Measurements from ENCODE around the gene POLR1G.
"Not testable (repeated sequence)": the region's sequence is repeated elsewhere in the genome, so short reads cannot be mapped to it uniquely, and the experiment has no call there.

DNA sequence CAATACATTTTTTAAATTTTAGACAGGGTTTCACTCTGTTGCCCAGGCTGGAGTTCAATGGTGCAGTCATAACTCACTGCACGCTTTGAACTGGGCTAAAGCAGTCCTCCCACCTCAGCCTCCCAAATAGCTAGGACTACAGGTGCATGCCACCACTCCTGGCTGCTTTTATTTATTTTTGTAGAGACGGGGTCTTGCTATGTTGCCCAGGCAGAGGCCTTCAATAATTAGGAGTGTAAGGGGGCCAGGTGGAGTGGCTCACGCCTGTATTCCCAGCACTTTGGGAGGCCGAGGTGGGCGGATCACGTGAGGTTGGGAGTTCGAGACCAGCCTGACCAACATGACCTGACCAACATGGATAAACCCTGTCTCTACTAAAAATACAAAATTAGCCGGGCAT, 26.1 kb downstream of the POLR1G start:
- TF ChIP-seq, protein P1, sequence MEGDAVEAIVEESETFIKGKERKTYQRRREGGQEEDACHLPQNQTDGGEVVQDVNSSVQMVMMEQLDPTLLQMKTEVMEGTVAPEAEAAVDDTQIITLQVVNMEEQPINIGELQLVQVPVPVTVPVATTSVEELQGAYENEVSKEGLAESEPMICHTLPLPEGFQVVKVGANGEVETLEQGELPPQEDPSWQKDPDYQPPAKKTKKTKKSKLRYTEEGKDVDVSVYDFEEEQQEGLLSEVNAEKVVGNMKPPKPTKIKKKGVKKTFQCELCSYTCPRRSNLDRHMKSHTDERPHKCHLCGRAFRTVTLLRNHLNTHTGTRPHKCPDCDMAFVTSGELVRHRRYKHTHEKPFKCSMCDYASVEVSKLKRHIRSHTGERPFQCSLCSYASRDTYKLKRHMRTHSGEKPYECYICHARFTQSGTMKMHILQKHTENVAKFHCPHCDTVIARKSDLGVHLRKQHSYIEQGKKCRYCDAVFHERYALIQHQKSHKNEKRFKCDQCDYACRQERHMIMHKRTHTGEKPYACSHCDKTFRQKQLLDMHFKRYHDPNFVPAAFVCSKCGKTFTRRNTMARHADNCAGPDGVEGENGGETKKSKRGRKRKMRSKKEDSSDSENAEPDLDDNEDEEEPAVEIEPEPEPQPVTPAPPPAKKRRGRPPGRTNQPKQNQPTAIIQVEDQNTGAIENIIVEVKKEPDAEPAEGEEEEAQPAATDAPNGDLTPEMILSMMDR (IDR thresholded peaks at IDR 0.05; ENCODE audit: low read depth, low read length, missing input control): not testable (repeated sequence)
- TF ChIP-seq, protein P2, sequence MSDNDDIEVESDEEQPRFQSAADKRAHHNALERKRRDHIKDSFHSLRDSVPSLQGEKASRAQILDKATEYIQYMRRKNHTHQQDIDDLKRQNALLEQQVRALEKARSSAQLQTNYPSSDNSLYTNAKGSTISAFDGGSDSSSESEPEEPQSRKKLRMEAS (IDR thresholded peaks at IDR 0.05): not testable (repeated sequence)
- not testable (repeated sequence) for TF ChIP-seq YY1 (IDR thresholded peaks at IDR 0.05); RAD21 (IDR thresholded peaks at IDR 0.05); GABPA (IDR thresholded peaks at IDR 0.05 in 1 of 2, conservative IDR thresholded peaks at IDR 0.05 in 1 of 2)
